Transverse colon (tissue), 4 donors: ENCODE measurements around the gene HPS3. TPM values are rescaled to one million over a fixed set of nuclear protein-coding genes. Genes with fewer than 3 reads are reported as not detected.

Experiments used
- DNase-seq: peaks from one replicate; pipeline ENCODE4 v3.0.0-alpha.2; 2019
- H3K27ac ChIP-seq, 4 donors: fragments of 200-600 bp; sonication (generic); 2 replicates each; pipeline ENCODE4 v1.5.1; 2016 to 2018; ENCODE audit warnings: inconsistent platforms in 4 of 4
- H3K27me3 ChIP-seq: fragments of 200-600 bp; sonication (generic); 2 replicates; pipeline ENCODE4 v1.5.1; 2017; ENCODE audit warnings: inconsistent platforms
- H3K36me3 ChIP-seq, 4 donors: fragments of 200-600 bp; sonication (generic); 2 replicates each; pipeline ENCODE4 v1.5.1; 2017 to 2019; ENCODE audit warnings: inconsistent platforms in 4 of 4
- H3K4me1 ChIP-seq, 4 donors: fragments of 200-600 bp; sonication (generic); 2 replicates each; pipeline ENCODE4 v1.5.1; 2017 to 2020; ENCODE audit warnings: inconsistent platforms in 4 of 4
- H3K4me3 ChIP-seq, 4 donors: fragments of 200-600 bp; sonication (generic); 1 replicate in 1 of 4; 2 replicates in 3 of 4; pipeline versions ENCODE4 v1.5.1 to v1.6.1; 2017 to 2019; ENCODE audit warnings: inconsistent platforms in 4 of 4
- H3K9me3 ChIP-seq, 2 donors: fragments of 200-600 bp; sonication (generic); 2 replicates each; pipeline ENCODE4 v1.5.1; 2017 to 2019; ENCODE audit warnings: inconsistent platforms in 2 of 2
- CTCF ChIP-seq, 5 experiments: fragments of 200-600 bp in 3 of 5; fragments of 450-650 bp in 2 of 5; sonication (generic) in 3 of 5; IDR thresholded peaks; 1 replicate in 2 of 5; 2 replicates in 3 of 5; pipeline ENCODE4 v1.5.1; 2016 to 2017; ENCODE audit warnings: antibody characterized with exemption in 5 of 5, inconsistent platforms in 3 of 5, mild to moderate bottlenecking in 2 of 5, moderate library complexity in 1 of 5
- EP300 ChIP-seq: sonication (generic); formaldehyde crosslinking; IDR thresholded peaks from one replicate; pipeline ENCODE4 v1.6.1; 2017; ENCODE audit warnings: antibody characterized with exemption, low read depth
- POLR2A ChIP-seq: fragments of 450-650 bp; IDR thresholded peaks from one replicate; pipeline ENCODE4 v1.6.1; 2016; ENCODE audit warnings: antibody characterized with exemption, mild to moderate bottlenecking, moderate library complexity
- POLR2AphosphoS5 ChIP-seq, 3 donors: sonication (generic); formaldehyde crosslinking; IDR thresholded peaks; one replicate each; pipeline ENCODE4 v1.6.1; 2016; ENCODE audit warnings: antibody characterized with exemption in 3 of 3
- WGBS, 2 donors: methylation state at CpG; one replicate each; pipeline ENCODE4 v1.1.5; 2018; ENCODE audit warnings: low coverage in 1 of 2; 5-methylcytosine and 5-hydroxymethylcytosine counted together
- in situ Hi-C, 4 donors: fragments of 200-750 bp; cut with MboI; loops; one replicate each; pipeline versions ENCODE4 v1.15.0 to v1.15.1; 2017; ENCODE audit warnings: low sequenced_read_pairs in 3 of 4, low pct_ligation_motif_present in 1 of 4, low pct_unique_long_range_greater_than_20kb in 1 of 4
- intact Hi-C: fragments of 100-400 bp; cut with DNase I; formaldehyde crosslinking; loops from one replicate; pipeline ENCODE4 v1.15.1; 2023; ENCODE audit warnings: low total_unique reads
- total RNA-seq, 4 donors: library from RNA; depleted of rRNA; stranded (reverse); fragments of >200 nt; gene quantifications; one replicate each; pipeline ENCODE4 v1.1.0, GENCODE V29; 2016

HPS3 gene
- total RNA-seq, 4 donors from 2014 or later: 10.0 to 20.2 (median 17.9) TPM

- Histone ChIP-seq H3K36me3 (no peaks in the 10 kb centered on the region), H3K4me1 (no peaks in the 10 kb centered on the region), H3K9me3 (no peaks in the 10 kb centered on the region), H3K4me3 (no peak overlapping the region), H3K27ac (no peak overlapping the region), H3K27me3 (no peaks in the 10 kb centered on the region)
- TF ChIP-seq EP300 (no peak), POLR2A (no peak), POLR2AphosphoS5 (IDR thresholded peaks at IDR 0.05) (no peak), CTCF (IDR thresholded peaks at IDR 0.05) (no peak)
- intact Hi-C loops (no loop called here), in situ Hi-C loops (no loop called here)
- WGBS, 2 donors: 87 to 100% methylated on average over 3 of the region's 3 CpGs
- no peak for DNase-seq
These were observed 75.1 kb downstream of the HPS3 start for GRCh38 chr3:149204390-149204991.

- Histone ChIP-seq H3K4me1 (no peaks in the 10 kb centered on the region), H3K27ac (no peak overlapping the region), H3K36me3 (no peaks in the 10 kb centered on the region), H3K27me3 (no peaks in the 10 kb centered on the region), H3K4me3 (no peak overlapping the region), H3K9me3 (no peaks in the 10 kb centered on the region)
- intact Hi-C loops (no loop called here), in situ Hi-C loops (no loop called here)
- WGBS, 2 donors: 91 to 100% methylated on average over 2 of the region's 2 CpGs
- TF ChIP-seq POLR2AphosphoS5 (IDR thresholded peaks at IDR 0.05) (no peak), EP300 (no peak), POLR2A (no peak), CTCF (IDR thresholded peaks at IDR 0.05) (no peak)
- DNase-seq: no peak
These were observed 78.0 kb downstream of the HPS3 start for GRCh38 chr3:149207475-149207874.

DNA sequence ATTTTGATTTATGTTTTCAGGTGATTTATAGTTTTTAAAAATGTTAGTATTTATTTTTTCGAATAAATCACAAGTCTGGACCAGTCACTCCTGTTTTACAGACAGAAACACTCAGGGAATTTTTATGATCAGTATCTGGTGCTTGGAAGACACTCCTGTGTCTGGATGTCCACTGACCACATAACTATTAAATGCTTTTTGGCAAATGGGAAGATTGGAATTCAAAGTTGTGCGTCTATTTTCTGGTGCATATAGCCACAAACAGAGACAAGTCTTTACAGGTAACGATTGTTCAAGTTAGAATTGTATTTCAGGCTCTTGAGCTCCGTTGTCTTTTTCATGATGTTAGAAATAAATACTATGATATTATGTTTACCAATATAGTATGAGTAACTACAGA lies 80.0 kb downstream of the HPS3 start:
- intact Hi-C loops: no loop called here
- Histone ChIP-seq H3K27ac (no peak overlapping the region), H3K27me3 (no peaks in the 10 kb centered on the region), H3K36me3 (no peaks in the 10 kb centered on the region), H3K4me1 (peaks cover 0 to 1% (median 0%) of the 10 kb centered on the region in 4 donors), H3K4me3 (no peak overlapping the region), H3K9me3 (no peaks in the 10 kb centered on the region)
- no peak for TF ChIP-seq POLR2AphosphoS5 (IDR thresholded peaks at IDR 0.05)
- TF ChIP-seq EP300: no peak
- TF ChIP-seq CTCF (IDR thresholded peaks at IDR 0.05): no peak
- TF ChIP-seq POLR2A: no peak
- 71 to 85% methylated on average over 4 of the region's 4 CpGs for WGBS, 2 donors
- DNase-seq: no peak
- in situ Hi-C loops: no loop called here

DNA sequence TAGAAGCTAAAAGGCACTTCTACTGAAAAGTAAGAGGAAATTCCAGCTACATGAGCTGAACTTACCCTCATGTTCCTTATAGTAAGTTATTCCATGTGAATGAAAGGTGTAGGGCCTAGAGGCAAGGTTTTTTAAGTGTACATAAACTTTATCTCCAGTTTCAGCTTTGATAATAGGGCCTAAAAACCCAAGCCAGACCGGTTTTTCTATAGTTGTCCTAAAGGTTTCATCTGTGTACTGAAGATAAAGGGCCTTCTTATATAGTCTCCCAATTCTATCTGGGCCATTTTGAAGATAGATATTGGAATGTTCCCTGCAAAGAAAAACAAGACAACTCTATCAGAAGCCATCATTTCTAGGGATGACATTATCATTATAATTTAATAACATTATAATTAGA lies 82.9 kb downstream of the HPS3 start:
- Histone ChIP-seq H3K27ac (no peak overlapping the region), H3K4me3 (no peak overlapping the region), H3K27me3 (no peaks in the 10 kb centered on the region), H3K9me3 (no peaks in the 10 kb centered on the region), H3K36me3 (no peaks in the 10 kb centered on the region), H3K4me1 (peaks cover 4 to 27% (median 11%) of the 10 kb centered on the region in 4 donors)
- in situ Hi-C loops (no loop called here), intact Hi-C loops (no loop called here)
- TF ChIP-seq POLR2A: no peak
- no peak for TF ChIP-seq POLR2AphosphoS5 (IDR thresholded peaks at IDR 0.05)
- TF ChIP-seq EP300: no peak
- no peak for TF ChIP-seq CTCF (IDR thresholded peaks at IDR 0.05)
- DNase-seq: no peak
- WGBS, 2 donors: 50 to 61% methylated on average over 1 of the region's 1 CpG
